NCI-H1105 treated with DMSO at 0.1 percent for 48 hours (cell line): ENCODE data around the gene TNFSF4.
"Not testable (repeated sequence)": the region's sequence is repeated elsewhere in the genome, so short reads cannot be mapped to it uniquely, and the experiment has no call there.

Experiments used
- DNase-seq: peaks from one replicate; lab custom pipeline; 2025; lab: John Stamatoyannopoulos, UW

TNFSF4 gene

GRCh38 chr1:173206816-173207568 lies at the start of gene TNFSF4:
TSS of gene TNFSF4 (minus strand) at chr1:173207331. CDS start at chr1:173207176, 155 bp downstream.
- DNase-seq: no peak

- DNase-seq: peak; percentile 14
Measured at GRCh38 chr1:173255214-173255813, 48.2 kb upstream of the TNFSF4 start.

- no peak for DNase-seq
Measured at GRCh38 chr1:173253046-173253445, 45.9 kb upstream of the TNFSF4 start.

GRCh38 chr1:173249349-173249748 lies 42.2 kb upstream of the TNFSF4 start:
- no peak for DNase-seq

GRCh38 chr1:173248247-173248940 lies 41.3 kb upstream of the TNFSF4 start:
- DNase-seq: peak; percentile 13

GRCh38 chr1:173245892-173246291 lies 38.8 kb upstream of the TNFSF4 start:
- no peak for DNase-seq

- DNase-seq: no peak
Measured at GRCh38 chr1:173243300-173243699, 36.2 kb upstream of the TNFSF4 start.

- no peak for DNase-seq
Measured at GRCh38 chr1:173241528-173242347, 34.6 kb upstream of the TNFSF4 start.

GRCh38 chr1:173240609-173241008 lies 33.5 kb upstream of the TNFSF4 start:
- no peak for DNase-seq

- no peak for DNase-seq
Measured at GRCh38 chr1:173239058-173239457, 31.9 kb upstream of the TNFSF4 start.

GRCh38 chr1:173234899-173235298 lies 27.8 kb upstream of the TNFSF4 start:
- no peak for DNase-seq

- not testable (repeated sequence) for DNase-seq
Measured at GRCh38 chr1:173234434-173234833, 27.3 kb upstream of the TNFSF4 start.

GRCh38 chr1:173229031-173229430 lies 21.9 kb upstream of the TNFSF4 start:
- not testable (repeated sequence) for DNase-seq

GRCh38 chr1:173224949-173225348 lies 17.8 kb upstream of the TNFSF4 start:
- DNase-seq: no peak

GRCh38 chr1:173224280-173224892 lies 17.3 kb upstream of the TNFSF4 start:
- no peak for DNase-seq

GRCh38 chr1:173223031-173223380 lies 15.9 kb upstream of the TNFSF4 start:
- DNase-seq: no peak

- DNase-seq: no peak
Measured at GRCh38 chr1:173222149-173223030, 15.3 kb upstream of the TNFSF4 start.

GRCh38 chr1:173220157-173220556 lies 13.0 kb upstream of the TNFSF4 start:
- DNase-seq: no peak

- DNase-seq: no peak
Measured at GRCh38 chr1:173213665-173214064, 6.5 kb upstream of the TNFSF4 start.

GRCh38 chr1:173212952-173213491 lies 5.9 kb upstream of the TNFSF4 start:
- no peak for DNase-seq
